ENCODE results near the gene CXCL8. TPM values are rescaled to one million over a fixed set of nuclear protein-coding genes. Genes with fewer than 3 reads are reported as not detected.
A peak's percentile ranks its signal among the peaks of the same experiment; 100 is the strongest.

The CXCL8 gene
- total and polyA plus RNA-seq, 10 donors: 0.28 to 28.4 (median 0.77) TPM

DNA sequence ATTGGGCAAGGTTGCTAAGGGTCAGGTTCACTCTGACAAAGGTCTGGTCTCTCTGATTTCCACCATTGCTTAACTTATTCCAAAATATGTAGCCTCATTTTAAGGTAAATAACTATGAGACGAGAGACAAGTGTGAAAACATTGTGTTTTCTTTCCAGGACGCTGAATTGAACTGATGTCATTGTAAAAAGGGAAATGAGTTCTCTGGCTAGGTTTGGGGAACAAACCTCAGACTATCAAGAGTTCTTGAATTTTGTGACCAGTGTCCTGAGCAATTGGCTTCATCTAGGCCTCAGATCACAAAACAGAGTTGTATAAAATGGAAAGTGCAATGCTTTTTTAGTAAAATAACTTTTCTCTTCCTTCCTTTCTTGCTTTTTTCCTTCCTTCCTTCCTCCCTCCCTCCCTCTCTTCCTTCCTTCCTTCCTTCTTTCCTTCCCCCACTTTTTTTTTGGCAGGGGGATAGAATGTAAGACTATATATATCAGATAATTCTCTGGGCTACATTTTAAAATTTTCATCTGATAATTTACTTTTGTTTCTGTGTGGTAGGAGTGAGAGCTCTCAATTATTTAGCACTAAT, 30.8 kb upstream of the CXCL8 start:
- Histone ChIP-seq H3K4me1 (peaks cover 0 to 30% (median 15%) of the 10 kb centered on the region in 6 donors), H3K27me3 (replicated peaks in 1 of 7) (peaks cover 0 to 4% (median 0%) of the 10 kb centered on the region in 7 donors), H3K27ac (peak overlapping the region in 7 of 8 donors; percentile 9 to 81 (median 63)), H3K9me3 (no peaks in the 10 kb centered on the region), H3K36me3 (no peaks in the 10 kb centered on the region), H3K4me3 (peak overlapping the region in 1 of 8 donors; percentile 43)
- DNase-seq: no peak
- intact Hi-C loops (cut with DNase I; ENCODE audit: low total_unique reads): no loop called here
- no peak for TF ChIP-seq POLR2AphosphoS5 (IDR thresholded peaks at IDR 0.05)
- TF ChIP-seq, protein P1, sequence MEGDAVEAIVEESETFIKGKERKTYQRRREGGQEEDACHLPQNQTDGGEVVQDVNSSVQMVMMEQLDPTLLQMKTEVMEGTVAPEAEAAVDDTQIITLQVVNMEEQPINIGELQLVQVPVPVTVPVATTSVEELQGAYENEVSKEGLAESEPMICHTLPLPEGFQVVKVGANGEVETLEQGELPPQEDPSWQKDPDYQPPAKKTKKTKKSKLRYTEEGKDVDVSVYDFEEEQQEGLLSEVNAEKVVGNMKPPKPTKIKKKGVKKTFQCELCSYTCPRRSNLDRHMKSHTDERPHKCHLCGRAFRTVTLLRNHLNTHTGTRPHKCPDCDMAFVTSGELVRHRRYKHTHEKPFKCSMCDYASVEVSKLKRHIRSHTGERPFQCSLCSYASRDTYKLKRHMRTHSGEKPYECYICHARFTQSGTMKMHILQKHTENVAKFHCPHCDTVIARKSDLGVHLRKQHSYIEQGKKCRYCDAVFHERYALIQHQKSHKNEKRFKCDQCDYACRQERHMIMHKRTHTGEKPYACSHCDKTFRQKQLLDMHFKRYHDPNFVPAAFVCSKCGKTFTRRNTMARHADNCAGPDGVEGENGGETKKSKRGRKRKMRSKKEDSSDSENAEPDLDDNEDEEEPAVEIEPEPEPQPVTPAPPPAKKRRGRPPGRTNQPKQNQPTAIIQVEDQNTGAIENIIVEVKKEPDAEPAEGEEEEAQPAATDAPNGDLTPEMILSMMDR (IDR thresholded peaks at IDR 0.05 in 8 of 11, conservative IDR thresholded peaks at IDR 0.05 in 3 of 11): no peak
- TF ChIP-seq POLR2A (IDR thresholded peaks at IDR 0.05): no peak
- 20 to 48% (median 40%) methylated on average over 2 of the region's 2 CpGs for WGBS, 5 donors

DNA sequence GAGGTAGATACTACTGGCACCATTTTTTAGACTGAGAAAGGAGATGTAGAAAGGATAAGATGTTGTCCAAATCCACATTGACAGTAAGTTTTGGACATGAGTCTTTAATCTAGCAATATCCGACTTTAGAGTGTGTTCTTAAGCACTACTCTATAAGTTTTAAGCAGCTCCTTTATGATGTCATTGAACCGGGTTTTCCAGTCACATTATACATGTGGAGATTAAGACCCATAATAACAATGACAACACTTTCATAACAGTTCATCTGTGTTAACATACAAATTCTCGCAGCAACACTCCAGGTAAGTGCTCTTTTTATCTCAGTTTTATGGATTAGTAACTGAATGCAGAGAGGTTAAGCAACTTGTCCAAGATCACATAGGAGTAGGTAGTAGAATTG, 30.3 kb upstream of the CXCL8 start:
- peak overlapping the region in 5 of 8 donors; percentile 45 to 81 (median 69) for H3K27ac ChIP-seq
- WGBS, 5 donors: 90 to 99% (median 93%) methylated on average over 3 of the region's 3 CpGs
- H3K4me1 ChIP-seq: peaks cover 0 to 25% (median 12%) of the 10 kb centered on the region in 6 donors
- peaks cover 0 to 4% (median 0%) of the 10 kb centered on the region in 7 donors for H3K27me3 ChIP-seq (replicated peaks in 1 of 7)
- H3K4me3 ChIP-seq: peak overlapping the region in 1 of 8 donors; percentile 43
- TF ChIP-seq POLR2AphosphoS5 (IDR thresholded peaks at IDR 0.05): no peak
- TF ChIP-seq POLR2A (IDR thresholded peaks at IDR 0.05): no peak
- TF ChIP-seq, protein P1 (IDR thresholded peaks at IDR 0.05 in 8 of 11, conservative IDR thresholded peaks at IDR 0.05 in 3 of 11): no peak
- H3K36me3 ChIP-seq: no peaks in the 10 kb centered on the region
- DNase-seq: no peak
- H3K9me3 ChIP-seq: no peaks in the 10 kb centered on the region
- intact Hi-C loops (cut with DNase I; ENCODE audit: low total_unique reads): no loop called here

DNA sequence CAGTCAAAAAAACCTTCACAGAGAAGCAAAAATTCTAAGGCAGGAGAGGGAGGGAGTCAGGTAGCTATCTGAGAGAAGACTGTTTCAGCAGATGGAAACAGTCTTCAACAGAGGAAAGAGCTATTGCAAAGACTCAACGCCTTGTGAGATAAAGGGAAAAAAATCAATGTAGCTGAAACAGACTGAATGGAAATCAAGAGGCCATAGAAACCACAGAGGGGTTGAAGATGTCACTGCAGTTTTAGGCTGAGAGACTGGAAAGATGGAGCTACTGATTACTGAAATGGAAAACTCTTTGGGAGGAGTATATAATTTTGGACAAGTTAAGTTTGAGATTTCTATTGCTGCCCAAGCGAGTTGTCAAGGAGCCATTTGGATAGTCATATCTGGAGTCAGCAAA, 28.4 kb upstream of the CXCL8 start:
- whole genome bisulfite sequencing, 5 donors: 62 to 82% (median 70%) methylated on average over 2 of the region's 2 CpGs
- no peaks in the 10 kb centered on the region for H3K36me3 ChIP-seq
- H3K27me3 ChIP-seq (replicated peaks in 1 of 7): peaks cover 0 to 4% (median 0%) of the 10 kb centered on the region in 7 donors
- intact Hi-C loops (cut with DNase I; ENCODE audit: low total_unique reads): no loop called here
- H3K27ac ChIP-seq: no peak overlapping the region
- DNase-seq: no peak
- peaks cover 0 to 21% (median 9%) of the 10 kb centered on the region in 6 donors for H3K4me1 ChIP-seq
- H3K9me3 ChIP-seq: no peaks in the 10 kb centered on the region
- no peak overlapping the region for H3K4me3 ChIP-seq
- TF ChIP-seq, protein P1 (IDR thresholded peaks at IDR 0.05 in 8 of 11, conservative IDR thresholded peaks at IDR 0.05 in 3 of 11): no peak
- TF ChIP-seq POLR2A (IDR thresholded peaks at IDR 0.05) (no peak), POLR2AphosphoS5 (IDR thresholded peaks at IDR 0.05) (no peak)

DNA sequence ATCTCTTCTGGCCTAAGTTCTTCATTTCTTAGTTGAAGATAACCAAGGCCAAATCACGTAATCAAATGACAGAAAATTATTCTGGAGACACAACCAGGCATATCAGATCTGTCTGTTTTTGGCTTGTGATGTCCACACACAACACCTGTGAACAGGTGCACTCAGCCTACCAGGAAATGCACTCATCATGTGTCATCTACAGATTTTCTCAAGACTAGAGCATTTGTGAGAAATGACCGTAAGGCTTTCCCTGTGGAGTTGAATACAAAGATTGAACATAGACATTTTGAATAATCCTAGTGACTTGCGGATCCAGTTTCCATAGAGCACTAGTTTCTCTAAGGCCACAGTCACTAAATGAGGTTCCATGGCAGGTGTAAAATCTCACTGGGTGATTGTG, 26.7 kb upstream of the CXCL8 start:
- no peak for DNase-seq
- Histone ChIP-seq H3K27ac (no peak overlapping the region), H3K4me3 (no peak overlapping the region), H3K9me3 (no peaks in the 10 kb centered on the region), H3K36me3 (no peaks in the 10 kb centered on the region), H3K27me3 (replicated peaks in 1 of 7) (no peaks in the 10 kb centered on the region), H3K4me1 (peaks cover 0 to 8% (median 2%) of the 10 kb centered on the region in 6 donors)
- TF ChIP-seq, protein P1 (IDR thresholded peaks at IDR 0.05 in 8 of 11, conservative IDR thresholded peaks at IDR 0.05 in 3 of 11): no peak
- TF ChIP-seq POLR2AphosphoS5 (IDR thresholded peaks at IDR 0.05) (no peak), POLR2A (IDR thresholded peaks at IDR 0.05) (no peak)
- intact Hi-C loops (cut with DNase I; ENCODE audit: low total_unique reads): no loop called here
- 87 to 96% (median 93%) methylated on average over 3 of the region's 3 CpGs for WGBS, 5 donors

Measured in spleen (tissue), 11 donors.